IMR-90 (cell line): ENCODE measurements around the gene SOST.

Experiments
- CEBPB ChIP-seq: IDR thresholded peaks from 2 replicates; pipeline ENCODE4 v1.6.1; 2012; ENCODE audit warnings: low read depth, low read length, improper control_type of control experiment
- CHD1 ChIP-seq: IDR thresholded peaks from 2 replicates; pipeline ENCODE4 v1.6.1; 2012; ENCODE audit warnings: low read depth, low read length, improper control_type of control experiment
- POLR2A ChIP-seq: IDR thresholded peaks from 2 replicates; pipeline ENCODE4 v1.6.1; 2012; ENCODE audit warnings: mild to moderate bottlenecking, low read depth, low read length
- TF ChIP-seq, protein P1 (sequence below): conservative IDR thresholded peaks from 2 replicates; pipeline ENCODE4 v1.5.1; 2012; ENCODE audit warnings: mild to moderate bottlenecking, low read depth, low read length, improper control_type of control experiment

DNA sequence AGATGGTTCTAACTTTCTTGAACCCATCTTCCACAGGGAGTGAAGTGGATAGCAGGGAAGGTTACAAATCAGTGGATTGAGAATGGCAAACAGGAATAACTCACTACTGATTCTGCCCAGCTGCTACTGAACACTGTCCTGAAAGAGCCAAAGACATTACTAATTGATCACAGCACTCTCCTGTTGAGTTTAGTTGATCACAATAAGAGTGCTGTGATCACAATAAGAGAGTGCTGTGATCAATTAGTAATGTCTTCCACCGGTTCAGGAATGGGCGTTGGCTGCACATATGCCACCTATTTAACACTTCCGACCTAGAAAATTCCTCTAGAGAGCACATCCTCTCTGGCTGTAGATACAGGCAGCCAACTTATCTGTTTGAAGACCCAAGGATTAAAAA, 33.0 kb upstream of the SOST start:
- TF ChIP-seq POLR2A: no peak
- TF ChIP-seq, protein P1, sequence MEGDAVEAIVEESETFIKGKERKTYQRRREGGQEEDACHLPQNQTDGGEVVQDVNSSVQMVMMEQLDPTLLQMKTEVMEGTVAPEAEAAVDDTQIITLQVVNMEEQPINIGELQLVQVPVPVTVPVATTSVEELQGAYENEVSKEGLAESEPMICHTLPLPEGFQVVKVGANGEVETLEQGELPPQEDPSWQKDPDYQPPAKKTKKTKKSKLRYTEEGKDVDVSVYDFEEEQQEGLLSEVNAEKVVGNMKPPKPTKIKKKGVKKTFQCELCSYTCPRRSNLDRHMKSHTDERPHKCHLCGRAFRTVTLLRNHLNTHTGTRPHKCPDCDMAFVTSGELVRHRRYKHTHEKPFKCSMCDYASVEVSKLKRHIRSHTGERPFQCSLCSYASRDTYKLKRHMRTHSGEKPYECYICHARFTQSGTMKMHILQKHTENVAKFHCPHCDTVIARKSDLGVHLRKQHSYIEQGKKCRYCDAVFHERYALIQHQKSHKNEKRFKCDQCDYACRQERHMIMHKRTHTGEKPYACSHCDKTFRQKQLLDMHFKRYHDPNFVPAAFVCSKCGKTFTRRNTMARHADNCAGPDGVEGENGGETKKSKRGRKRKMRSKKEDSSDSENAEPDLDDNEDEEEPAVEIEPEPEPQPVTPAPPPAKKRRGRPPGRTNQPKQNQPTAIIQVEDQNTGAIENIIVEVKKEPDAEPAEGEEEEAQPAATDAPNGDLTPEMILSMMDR: no peak
- no peak for TF ChIP-seq CHD1
- no peak for TF ChIP-seq CEBPB
